Astrocyte of the cerebellum (primary cell): ENCODE measurements around the gene PDZD7.

Source experiments
- DNase-seq: peaks from one replicate; pipeline ENCODE4 v3.0.0-alpha.2; 2011; ENCODE audit warnings: low read depth
- H3K4me3 ChIP-seq: 2 replicates; pipeline ENCODE4 v1.5.1; 2011; ENCODE audit warnings: mild to moderate bottlenecking, low read depth, low read length, moderate library complexity
- CTCF ChIP-seq: IDR thresholded peaks from 2 replicates; pipeline ENCODE4 v1.5.1; 2012; ENCODE audit warnings: low read length, low read depth, moderate library complexity, mild to moderate bottlenecking; ENCODE audit errors: missing control alignments
- in situ Hi-C: cut with HindIII; loops from 2 replicates; pipeline ENCODE4 v1.10.0; 2017; ENCODE audit warnings: low sequenced_read_pairs

Gene PDZD7

DNA sequence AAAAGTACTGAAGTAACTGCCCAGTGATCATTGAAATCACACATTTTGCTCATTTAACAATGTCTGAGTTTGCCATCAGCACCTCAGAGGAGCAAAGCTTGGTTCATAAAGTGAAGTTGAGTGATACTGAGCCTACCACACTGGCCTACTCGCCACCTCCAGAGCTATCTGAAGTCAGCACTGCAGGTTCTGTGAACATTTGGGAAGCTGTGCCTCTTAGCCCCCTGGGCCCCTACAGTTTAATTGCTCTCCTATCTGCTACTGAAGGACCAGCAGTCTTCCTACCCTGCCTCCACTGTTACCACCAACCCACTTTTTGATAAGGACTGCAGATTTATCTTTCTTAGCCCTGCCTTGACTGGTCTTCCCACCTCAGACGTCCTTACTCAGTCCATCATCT is 63.6 kb downstream of the PDZD7 start:
- DNase-seq, result no peak
- no peak for TF ChIP-seq CTCF
- H3K4me3 ChIP-seq, result no peak overlapping the region
- in situ Hi-C loops, result no loop called here

DNA sequence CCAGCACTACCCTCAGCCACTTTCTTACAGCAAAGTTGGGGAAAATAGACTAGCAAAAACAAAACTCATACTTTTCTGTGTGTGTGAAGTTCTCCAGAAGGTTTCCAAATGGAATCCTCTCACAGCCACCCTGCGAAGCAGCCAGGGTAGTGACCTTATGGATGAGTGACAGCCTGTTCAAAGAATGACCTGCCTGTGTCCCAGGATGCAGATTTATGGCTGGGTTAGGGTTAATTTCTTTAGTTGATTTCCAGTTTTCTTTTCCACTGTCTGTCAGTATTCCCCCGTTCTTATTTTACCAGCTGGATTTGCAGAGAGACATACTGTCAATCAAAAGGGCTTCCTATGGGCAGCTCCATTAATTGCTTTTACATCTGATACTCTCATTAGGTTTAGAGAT is 64.0 kb downstream of the PDZD7 start:
- H3K4me3 ChIP-seq, result no peak overlapping the region
- no peak for DNase-seq
- no peak for TF ChIP-seq CTCF
- in situ Hi-C loops, result no loop called here

GRCh38 chr10:100965820-100966219 is 65.1 kb downstream of the PDZD7 start:
- TF ChIP-seq CTCF, result no peak
- no peak for DNase-seq
- in situ Hi-C loops, result no loop called here
- no peak overlapping the region for H3K4me3 ChIP-seq

- no peak for TF ChIP-seq CTCF
- H3K4me3 ChIP-seq, result no peak overlapping the region
- in situ Hi-C loops, result no loop called here
- no peak for DNase-seq
Observed at GRCh38 chr10:100963826-100964225, 67.1 kb downstream of the PDZD7 start.

DNA sequence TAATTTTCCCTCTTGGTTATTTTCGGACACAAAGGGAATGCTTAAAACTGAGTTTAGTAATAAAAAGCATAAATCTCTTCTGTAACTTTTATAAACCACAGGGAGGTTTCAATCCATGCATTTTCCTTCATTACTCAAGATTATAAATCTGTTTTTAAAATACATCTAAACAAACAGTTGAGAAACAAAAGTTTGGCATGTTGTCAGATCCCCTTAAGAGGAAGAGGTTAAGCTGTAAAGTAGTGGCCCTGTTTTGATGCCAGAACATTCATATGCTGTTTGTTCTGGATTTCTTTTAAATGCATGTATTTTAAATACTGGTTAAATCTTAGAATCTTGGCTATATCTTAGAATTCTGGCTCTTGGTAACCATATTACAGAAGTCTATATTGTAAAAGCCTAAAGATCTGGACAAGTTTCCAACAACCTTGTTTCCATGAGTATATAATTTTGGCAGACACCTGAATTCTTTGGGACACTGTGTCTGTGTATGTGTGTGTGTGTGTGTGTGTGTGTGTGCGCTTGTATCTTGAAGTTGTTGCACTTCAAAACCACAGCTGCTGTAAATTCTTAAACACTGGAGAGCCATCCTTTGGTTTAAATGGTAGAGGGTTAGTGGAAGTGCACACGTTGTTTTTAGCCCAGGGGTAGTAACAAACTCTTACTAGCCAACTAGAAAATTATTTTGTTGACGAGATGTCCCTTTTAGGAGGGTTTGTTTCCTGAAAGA is 68.4 kb downstream of the PDZD7 start:
- no peak overlapping the region for H3K4me3 ChIP-seq
- in situ Hi-C loops, result no loop called here
- no peak for TF ChIP-seq CTCF
- DNase-seq, result no peak

DNA sequence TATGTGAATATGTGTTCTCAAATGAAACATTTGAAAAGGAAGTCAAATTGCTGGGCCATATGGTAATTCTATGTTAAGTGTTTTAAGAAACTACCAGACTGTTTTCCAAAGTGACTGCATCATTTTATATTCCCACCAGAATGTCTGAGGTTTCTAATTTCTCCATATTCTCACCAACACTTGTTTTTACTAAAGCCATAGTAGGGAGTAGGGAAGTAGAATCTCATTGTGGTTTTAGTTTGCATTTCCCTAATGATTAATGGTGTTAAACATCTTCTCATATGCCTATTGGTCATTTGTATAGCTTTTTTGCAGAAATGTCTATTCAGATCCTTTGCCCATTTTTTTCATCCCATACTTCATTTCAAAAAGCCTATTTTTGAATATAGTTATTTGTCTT is 70.7 kb downstream of the PDZD7 start:
- no peak for TF ChIP-seq CTCF
- in situ Hi-C loops, result no loop called here
- DNase-seq, result no peak
- H3K4me3 ChIP-seq, result no peak overlapping the region
